GM12878 (cell line): ENCODE data around the gene TFAM. TPM values are rescaled to one million over a fixed set of nuclear protein-coding genes. Genes with fewer than 3 reads are reported as not detected.

Experiments
- ATF2 ChIP-seq: IDR thresholded peaks from 2 replicates; pipeline ENCODE4 v1.6.1; 2012; ENCODE audit warnings: low read length, inconsistent platforms
- ATF7 ChIP-seq: fragments of 450-650 bp; IDR thresholded peaks from 2 replicates; pipeline ENCODE4 v1.6.1; 2016; ENCODE audit warnings: low read depth, mild to moderate bottlenecking
- BCL3 ChIP-seq: IDR thresholded peaks from 2 replicates; pipeline ENCODE4 v1.6.1; 2011; ENCODE audit warnings: borderline replicate concordance, low read depth, mild to moderate bottlenecking, moderate library complexity, low read length; ENCODE audit not compliant: insufficient read depth, poor library complexity, severe bottlenecking
- BCLAF1 ChIP-seq: fragments of 450-650 bp; IDR thresholded peaks from 2 replicates; pipeline ENCODE4 v1.6.1; 2017; ENCODE audit warnings: antibody characterized with exemption, mild to moderate bottlenecking, moderate library complexity
- BMI1 ChIP-seq: fragments of 450-650 bp; IDR thresholded peaks from 2 replicates; pipeline ENCODE4 v1.6.1; 2016; ENCODE audit warnings: mild to moderate bottlenecking, moderate library complexity, borderline replicate concordance
- CBFB ChIP-seq: IDR thresholded peaks from 2 replicates; pipeline ENCODE4 v1.6.1; 2016; ENCODE audit warnings: antibody characterized with exemption, low read depth
- CBX5 ChIP-seq: sonication (generic); IDR thresholded peaks from 2 replicates; pipeline ENCODE4 v1.6.1; 2016; ENCODE audit warnings: low read depth, moderate library complexity, mild to moderate bottlenecking, inconsistent platforms
- DPF2 ChIP-seq: fragments of 450-650 bp; IDR thresholded peaks from 2 replicates; pipeline ENCODE4 v1.6.1; 2017; ENCODE audit warnings: mild to moderate bottlenecking
- FOS ChIP-seq: IDR thresholded peaks from 3 replicates; pipeline ENCODE4 v1.6.1; 2011; ENCODE audit warnings: borderline replicate concordance; ENCODE audit not compliant: insufficient read length; ENCODE audit errors: extremely low read depth
- IKZF2 ChIP-seq, 2 experiments: fragments of 450-650 bp; IDR thresholded peaks; 2 replicates each; pipeline ENCODE4 v1.6.1; 2017; ENCODE audit warnings: mild to moderate bottlenecking in 2 of 2, moderate library complexity in 2 of 2
- JUNB ChIP-seq: IDR thresholded peaks from 2 replicates; pipeline ENCODE4 v1.6.1; 2016; ENCODE audit warnings: antibody characterized with exemption, mild to moderate bottlenecking
- LARP7 ChIP-seq: fragments of 450-650 bp; IDR thresholded peaks from 2 replicates; pipeline ENCODE4 v1.6.1; 2017; ENCODE audit warnings: mild to moderate bottlenecking
- MTA3 ChIP-seq: IDR thresholded peaks from 2 replicates; pipeline ENCODE4 v1.6.1; 2012; ENCODE audit warnings: low read length, inconsistent platforms, borderline replicate concordance
- NR2F1 ChIP-seq: fragments of 450-650 bp; conservative IDR thresholded peaks from 2 replicates; pipeline ENCODE4 v1.6.1; 2017; ENCODE audit warnings: mild to moderate bottlenecking
- POLR2AphosphoS5 ChIP-seq: IDR thresholded peaks from 2 replicates; pipeline ENCODE4 v1.6.1; 2011; ENCODE audit warnings: mild to moderate bottlenecking, low read length, inconsistent platforms
- RAD51 ChIP-seq: fragments of 450-650 bp; IDR thresholded peaks from 2 replicates; pipeline ENCODE4 v1.6.1; 2016; ENCODE audit warnings: moderate library complexity, mild to moderate bottlenecking, inconsistent platforms
- SMC3 ChIP-seq: IDR thresholded peaks from 2 replicates; pipeline ENCODE4 v1.6.1; 2011; ENCODE audit warnings: low read length, improper control_type of control experiment, borderline replicate concordance
- SREBF1 ChIP-seq: IDR thresholded peaks from 2 replicates; pipeline ENCODE4 v1.6.1; 2012; ENCODE audit warnings: mild to moderate bottlenecking, low read length
- SREBF2 ChIP-seq: IDR thresholded peaks from 2 replicates; pipeline ENCODE4 v1.6.1; 2012; ENCODE audit warnings: mild to moderate bottlenecking, low read length
- SRF ChIP-seq, 2 experiments: IDR thresholded peaks; 2 replicates each; pipeline ENCODE4 v1.6.1; 2011; ENCODE audit warnings: low read depth in 2 of 2, low read length in 2 of 2, mild to moderate bottlenecking in 1 of 2, moderate library complexity in 1 of 2
- STAT1 ChIP-seq: fragments of 450-650 bp; conservative IDR thresholded peaks from 2 replicates; pipeline ENCODE4 v1.6.1; 2014; ENCODE audit warnings: antibody characterized with exemption, mild to moderate bottlenecking
- TCF3 ChIP-seq: IDR thresholded peaks from 2 replicates; pipeline ENCODE4 v1.6.1; 2012; ENCODE audit warnings: low read depth, mild to moderate bottlenecking, low read length, borderline replicate concordance; ENCODE audit not compliant: insufficient read depth
- ZBTB4 ChIP-seq: fragments of 450-650 bp; formaldehyde crosslinking; IDR thresholded peaks from 2 replicates; pipeline ENCODE4 v1.4.0; 2022; ENCODE audit warnings: mild to moderate bottlenecking, moderate library complexity
- ZNF384 ChIP-seq: IDR thresholded peaks from 2 replicates; pipeline ENCODE4 v1.6.1; 2012; ENCODE audit warnings: low read depth, mild to moderate bottlenecking, low read length, improper control_type of control experiment, borderline replicate concordance
- ZNF622 ChIP-seq: fragments of 450-650 bp; IDR thresholded peaks from 2 replicates; pipeline ENCODE4 v1.6.1; 2017; ENCODE audit warnings: mild to moderate bottlenecking, inconsistent platforms
- polyA plus RNA-seq, 11 experiments: library from polyadenylated mRNA; depleted of rRNA in 4 of 11; unstranded in 6 of 11; stranded (reverse) in 5 of 11; fragments of >200 nt; fragmentation: Nextera tagmentation in 4 of 11; fragmentation: Illumina TruSeq in 1 of 11; extraction: Ambion mirVana in 4 of 11; extraction: Trizol in 1 of 11; gene quantifications; 1 replicate in 1 of 11; 2 replicates in 10 of 11; pipeline versions ENCODE4 v1.2.1 to v1.2.3, GENCODE V29; 2011 to 2016; ENCODE audit warnings: inconsistent platforms in 2 of 11, missing spikeins in 2 of 11, low read depth in 1 of 11
- total RNA-seq, 4 experiments: library from RNA; depleted of rRNA in 3 of 4; stranded (reverse); fragments of >200 nt in 3 of 4; fragmentation: Illumina TruSeq in 1 of 4; extraction: Trizol in 1 of 4; gene quantifications; 2 replicates each; pipeline versions ENCODE4 v1.2.1 to v1.2.3, GENCODE V29; 2013 to 2021

TFAM gene
- total and polyA plus RNA-seq, 10 of the 15 experiments (the other 5 are each of a cell fraction or from before 2014, with no cell fraction given), result 44.9 to 135 (median 93.3) TPM

- TF ChIP-seq JUNB, result no peak
- no peak for TF ChIP-seq ZBTB4 (CRISPR knock-in tag)
- TF ChIP-seq FOS, result no peak
- TF ChIP-seq DPF2, result peak; percentile 57
- no peak for TF ChIP-seq BCLAF1
- no peak for TF ChIP-seq SREBF1
- no peak for TF ChIP-seq MTA3
- TF ChIP-seq STAT1, result no peak
- TF ChIP-seq IKZF2 (IDR thresholded peaks at IDR 0.05), result peak; percentile 87 to 92
- peak; percentile 74; the same call in 1 of the 2 replicates for TF ChIP-seq BMI1
- no peak for TF ChIP-seq TCF3
- TF ChIP-seq CBFB, result peak; percentile 30; the same call in 1 of the 2 replicates
- no peak for TF ChIP-seq BCL3
- TF ChIP-seq ZNF384, result no peak
- 0 out of 2 replicates have a peak, but pooled peaks have one; percentile 0 for TF ChIP-seq POLR2AphosphoS5
- no peak; the same call in 1 of the 2 replicates for TF ChIP-seq RAD51
- no peak for TF ChIP-seq SRF (IDR thresholded peaks at IDR 0.05; ENCODE audit: low read depth in 2 of 2, low read length in 2 of 2)
- peak; percentile 14; the same call in 1 of the 2 replicates for TF ChIP-seq ATF7
- no peak for TF ChIP-seq NR2F1
- TF ChIP-seq ATF2, result no peak
- TF ChIP-seq CBX5, result no peak
- TF ChIP-seq SREBF2, result no peak
- no peak for TF ChIP-seq SMC3
- no peak for TF ChIP-seq ZNF622
- no peak for TF ChIP-seq LARP7
These were observed 1.1 kb upstream of the TFAM start (continued) for GRCh38 chr10:58384095-58384494.
